H1 (cell line): Measurements from ENCODE around the gene SLC13A5. TPM values are rescaled to one million over a fixed set of nuclear protein-coding genes. Genes with fewer than 3 reads are reported as not detected.

Experiments
- CTCF ChIA-PET: fragments of 300-600 bp; sonication (Branson Sonifier 250); formaldehyde crosslinking; loops from one replicate; lab custom pipeline; 2021; ENCODE audit not compliant: partially characterized antibody; lab: Charles Lee
- POLR2A ChIA-PET: fragments of 300-600 bp; sonication (Branson Sonifier 250); formaldehyde crosslinking; loops from one replicate; lab custom pipeline; 2021; ENCODE audit warnings: inconsistent platforms; ENCODE audit not compliant: partially characterized antibody; lab: Charles Lee
- DNase-seq, 2 experiments: peaks; one replicate each; pipeline versions ENCODE4 v3.0.0 to v3.0.0-alpha.2; 2010 to 2022; ENCODE audit warnings: low spot score in 2 of 2, low read depth in 1 of 2, mixed read lengths in 1 of 2
- FAIRE-seq: peaks from 2 replicates; lab custom pipeline; 2011; peaks lifted over from hg19 to GRCh38; lab: Jason Lieb, UNC
- H2AFZ ChIP-seq: 2 replicates; pipeline ENCODE4 v1.8.1; 2012; ENCODE audit warnings: low read length, inconsistent platforms
- H2AK5ac ChIP-seq: 2 replicates; pipeline ENCODE4 v1.6.1; 2013; ENCODE audit warnings: low read depth, low read length
- H2BK120ac ChIP-seq: replicated peaks from 2 replicates; pipeline ENCODE3; 2013; ENCODE audit warnings: low read depth, low read length, inconsistent platforms
- H2BK12ac ChIP-seq: 2 replicates; pipeline ENCODE4 v1.6.1; 2013; ENCODE audit warnings: low read depth, low read length
- H2BK15ac ChIP-seq: 2 replicates; pipeline ENCODE4 v1.6.1; 2013; ENCODE audit warnings: low read length
- H2BK20ac ChIP-seq: 2 replicates; pipeline ENCODE4 v1.6.1; 2013; ENCODE audit warnings: low read length
- H2BK5ac ChIP-seq: 2 replicates; pipeline ENCODE4 v1.6.1; 2013; ENCODE audit warnings: low read depth, low read length
- H3K14ac ChIP-seq: 2 replicates; pipeline ENCODE4 v1.6.1; 2013; ENCODE audit warnings: inconsistent platforms; ENCODE audit not compliant: insufficient read length
- H3K18ac ChIP-seq: 2 replicates; pipeline ENCODE4 v1.6.1; 2013; ENCODE audit warnings: low read length; ENCODE audit errors: extremely low read depth
- H3K23ac ChIP-seq: 2 replicates; pipeline ENCODE4 v1.6.1; 2013; ENCODE audit warnings: inconsistent platforms; ENCODE audit not compliant: insufficient read length
- H3K23me2 ChIP-seq: 2 replicates; pipeline ENCODE4 v1.6.1; 2013; ENCODE audit warnings: low read depth, low read length
- H3K27ac ChIP-seq: 2 replicates; pipeline ENCODE4 v1.6.1; 2011; ENCODE audit warnings: low read depth, low read length, inconsistent platforms
- H3K27me3 ChIP-seq, 4 experiments: replicated peaks in 1 of 4; 1 replicate in 1 of 4; 2 replicates in 3 of 4; pipeline versions ENCODE4 v1.6.1 to v1.8.1; 2011 to 2013; ENCODE audit warnings: low read length in 3 of 4, mild to moderate bottlenecking in 3 of 4, inconsistent platforms in 2 of 4, mixed read lengths in 2 of 4, moderate library complexity in 1 of 4; ENCODE audit not compliant: control insufficient read depth in 3 of 4, insufficient read depth in 3 of 4; ENCODE audit errors: extremely low read depth in 1 of 4
- H3K36me3 ChIP-seq, 4 experiments: 2 replicates each; pipeline versions ENCODE4 v1.6.1 to v1.8.1; 2011 to 2013; ENCODE audit warnings: mild to moderate bottlenecking in 4 of 4, low read length in 3 of 4, moderate library complexity in 2 of 4, control low read depth in 1 of 4, inconsistent platforms in 1 of 4; ENCODE audit not compliant: insufficient read depth in 4 of 4, control insufficient read depth in 2 of 4
- H3K4ac ChIP-seq: replicated peaks from 2 replicates; pipeline ENCODE3; 2013; ENCODE audit warnings: low read length, low read depth, mixed read lengths, inconsistent platforms; ENCODE audit not compliant: insufficient read length
- H3K4me1 ChIP-seq, 4 experiments: replicated peaks in 1 of 4; 1 replicate in 1 of 4; 2 replicates in 3 of 4; pipeline versions ENCODE4 v1.6.1 to v1.8.1; 2011 to 2013; ENCODE audit warnings: low read length in 3 of 4, inconsistent platforms in 2 of 4, mixed read lengths in 1 of 4; ENCODE audit not compliant: insufficient read depth in 4 of 4, control insufficient read depth in 3 of 4
- H3K4me2 ChIP-seq, 2 experiments: 2 replicates each; pipeline versions ENCODE4 v1.6.1 to v1.8.1; 2011 to 2013; ENCODE audit warnings: low read depth in 2 of 2, low read length in 2 of 2, control low read depth in 1 of 2, inconsistent platforms in 1 of 2, mild to moderate bottlenecking in 1 of 2; ENCODE audit not compliant: insufficient read depth in 1 of 2
- H3K4me3 ChIP-seq, 4 experiments: fragments of 200-600, 300-600 bp in 1 of 4; sonication (generic), shearing (Covaris generic), sonication (Bioruptor Twin) in 1 of 4; 2 replicates each; pipeline versions ENCODE4 v1.5.1 to v1.8.1; 2011 to 2016; ENCODE audit warnings: low read length in 4 of 4, low read depth in 3 of 4, control low read depth in 2 of 4, inconsistent platforms in 2 of 4, mild to moderate bottlenecking in 2 of 4, mixed read lengths in 1 of 4, moderate library complexity in 1 of 4; ENCODE audit not compliant: insufficient read depth in 2 of 4; ENCODE audit errors: extremely low read depth in 1 of 4
- H3K56ac ChIP-seq: replicated peaks from 2 replicates; pipeline ENCODE3; 2013; ENCODE audit warnings: low read depth, mild to moderate bottlenecking, mixed read lengths, low read length, inconsistent platforms; ENCODE audit not compliant: insufficient read length
- H3K79me1 ChIP-seq: 2 replicates; pipeline ENCODE4 v1.6.1; 2013; ENCODE audit warnings: low read depth, low read length, control low read depth
- H3K79me2 ChIP-seq, 2 experiments: 2 replicates each; pipeline versions ENCODE4 v1.6.1 to v1.8.1; 2012 to 2013; ENCODE audit warnings: low read length in 2 of 2, mild to moderate bottlenecking in 2 of 2, inconsistent platforms in 1 of 2; ENCODE audit not compliant: insufficient read depth in 2 of 2, control insufficient read depth in 1 of 2
- H3K9ac ChIP-seq, 4 experiments: replicated peaks in 1 of 4; 1 replicate in 1 of 4; 2 replicates in 3 of 4; pipeline versions ENCODE4 v1.6.1 to v1.8.1; 2011 to 2013; ENCODE audit warnings: low read depth in 3 of 4, low read length in 3 of 4, control low read depth in 2 of 4, mild to moderate bottlenecking in 2 of 4, moderate library complexity in 2 of 4, inconsistent platforms in 1 of 4; ENCODE audit errors: extremely low read depth in 1 of 4
- H3K9me3 ChIP-seq, 2 experiments: 2 replicates each; pipeline versions ENCODE4 v1.6.1 to v1.8.1; 2012 to 2013; ENCODE audit warnings: mild to moderate bottlenecking in 2 of 2, moderate library complexity in 2 of 2, control low read depth in 1 of 2, inconsistent platforms in 1 of 2, low read depth in 1 of 2, low read length in 1 of 2, mixed read lengths in 1 of 2; ENCODE audit not compliant: insufficient read depth in 2 of 2
- H4K20me1 ChIP-seq, 2 experiments: replicated peaks in 1 of 2; 2 replicates each; pipeline versions ENCODE3 to v1.8.1; 2011 to 2013; ENCODE audit warnings: inconsistent platforms in 2 of 2, low read length in 2 of 2, mild to moderate bottlenecking in 1 of 2; ENCODE audit not compliant: insufficient read depth in 2 of 2, control insufficient read depth in 1 of 2
- H4K5ac ChIP-seq: 2 replicates; pipeline ENCODE4 v1.6.1; 2013; ENCODE audit warnings: low read length, low read depth, mixed read lengths, inconsistent platforms; ENCODE audit not compliant: insufficient read length
- H4K8ac ChIP-seq: 2 replicates; pipeline ENCODE4 v1.8.0; 2013; ENCODE audit warnings: mild to moderate bottlenecking, moderate library complexity, low read length, inconsistent platforms; ENCODE audit not compliant: insufficient read depth; ENCODE audit errors: extremely low read depth
- H4K91ac ChIP-seq: replicated peaks from 2 replicates; pipeline ENCODE3; 2013; ENCODE audit warnings: low read length, mixed read lengths, inconsistent platforms; ENCODE audit not compliant: insufficient read length
- BACH1 ChIP-seq: IDR thresholded peaks from 2 replicates; pipeline ENCODE4 v1.6.1; 2012; ENCODE audit warnings: low read length, improper control_type of control experiment
- HDAC6 ChIP-seq: IDR thresholded peaks from one replicate; pipeline ENCODE4 v1.7.1; 2012; ENCODE audit warnings: low read depth, mild to moderate bottlenecking, inconsistent platforms, low read length, moderate library complexity
- MAFK ChIP-seq: IDR thresholded peaks from 2 replicates; pipeline ENCODE4 v1.6.1; 2012; ENCODE audit warnings: low read depth, mild to moderate bottlenecking, improper control_type of control experiment, low read length
- MAX ChIP-seq: IDR thresholded peaks from 2 replicates; pipeline ENCODE4 v1.6.1; 2012; ENCODE audit warnings: inconsistent platforms
- PHF8 ChIP-seq: fragments of 200-600 bp; sonication (generic); conservative IDR thresholded peaks from 2 replicates; pipeline ENCODE4 v1.7.1; 2012; ENCODE audit warnings: low read depth, mild to moderate bottlenecking, inconsistent platforms, low read length, moderate library complexity
- RAD21 ChIP-seq, 2 experiments: IDR thresholded peaks in 1 of 2; conservative IDR thresholded peaks in 1 of 2; 2 replicates each; pipeline ENCODE4 v1.6.1; 2011; ENCODE audit warnings: low read depth in 2 of 2, low read length in 2 of 2, improper control_type of control experiment in 1 of 2, inconsistent platforms in 1 of 2, mild to moderate bottlenecking in 1 of 2, moderate library complexity in 1 of 2
- SP1 ChIP-seq: IDR thresholded peaks from 2 replicates; pipeline ENCODE4 v1.6.1; 2011; ENCODE audit warnings: low read depth, low read length
- SRF ChIP-seq: IDR thresholded peaks from 2 replicates; pipeline ENCODE4 v1.6.1; 2011; ENCODE audit warnings: mild to moderate bottlenecking, low read depth, low read length, moderate library complexity
- TCF12 ChIP-seq: IDR thresholded peaks from 2 replicates; pipeline ENCODE4 v1.6.1; 2011; ENCODE audit warnings: low read depth, mild to moderate bottlenecking, low read length
- TEAD4 ChIP-seq: IDR thresholded peaks from 2 replicates; pipeline ENCODE4 v1.6.1; 2012; ENCODE audit warnings: low read depth, low read length, inconsistent platforms, mixed read lengths
- WGBS, 2 experiments: shearing (Covaris generic) in 1 of 2; methylation state at CpG; one replicate each; pipeline versions ENCODE4 v1.1.6 to v1.1.7; 2013 to 2015; ENCODE audit warnings: low lambda C conversion rate in 2 of 2, mixed read lengths in 2 of 2, inconsistent platforms in 1 of 2, low coverage in 1 of 2, missing lambda C conversion rate in 1 of 2; ENCODE audit not compliant: insufficient replicate concordance in 2 of 2, insufficient coverage in 1 of 2, insufficient read length in 1 of 2; ENCODE audit errors: extremely low coverage in 1 of 2, missing lambda C conversion rate in 1 of 2; 5-methylcytosine and 5-hydroxymethylcytosine counted together
- polyA plus RNA-seq, 7 experiments: library from polyadenylated mRNA; depleted of rRNA in 3 of 7; stranded (reverse) in 5 of 7; unstranded in 2 of 7; fragments of >200 nt in 5 of 7; fragments of 200-250 nt in 2 of 7; gene quantifications; 1 replicate in 5 of 7; 2 replicates in 1 of 7; 4 replicates in 1 of 7; pipeline versions ENCODE4 v1.2.1 to v1.2.3, GENCODE V29; 2011 to 2013; ENCODE audit warnings: missing spikeins in 2 of 7, mixed read lengths in 2 of 7
- total RNA-seq: library from RNA; stranded (reverse); fragmentation: NEBNext Ultra II Directional; extraction: Animal tissue kit (Norgen Biotek cat#: 25700); gene quantifications from 2 replicates; pipeline ENCODE4 v1.2.1, GENCODE V29; 2021
- TF ChIP-seq, protein P1 (sequence below): IDR thresholded peaks from 2 replicates; pipeline ENCODE4 v1.6.1; 2011; ENCODE audit warnings: low read length, improper control_type of control experiment

Gene SLC13A5
- total and polyA plus RNA-seq, 2 of the 8 experiments (the other 6 are each of a cell fraction or from before 2014, with no cell fraction given): 2.1 to 2.6 TPM

GRCh38 chr17:6684881-6685767 is 28.0 kb downstream of the SLC13A5 start:
- Histone ChIP-seq H3K23me2 (no peaks in the 10 kb centered on the region), H3K9me3 (no peaks in the 10 kb centered on the region), H3K27ac (no peak overlapping the region), H2BK12ac (no peak overlapping the region), H3K9ac (no peak overlapping the region), H4K5ac (no peak overlapping the region), H3K4me3 (no peak overlapping the region), H3K14ac (no peak overlapping the region), H2BK20ac (no peak overlapping the region), H3K79me1 (no peaks in the 10 kb centered on the region), H3K18ac (no peak overlapping the region), H4K91ac (no peak overlapping the region), H3K79me2 (no peaks in the 10 kb centered on the region), H3K27me3 (no peaks in the 10 kb centered on the region; a peak in 1 of 7 replicates), H3K56ac (no peak overlapping the region), H3K4me2 (no peak overlapping the region), H2AFZ (no peak overlapping the region), H3K4me1 (no peaks in the 10 kb centered on the region; a peak in 1 of 7 replicates), H4K20me1 (no peaks in the 10 kb centered on the region), H2BK120ac (no peak overlapping the region), H3K4ac (no peak overlapping the region), H2BK15ac (no peak overlapping the region), H2BK5ac (no peak overlapping the region), H3K23ac (no peak overlapping the region), H2AK5ac (no peak overlapping the region), H3K36me3 (no peaks in the 10 kb centered on the region), H4K8ac (no peak overlapping the region; the same call in 1 of the 2 replicates)
- ChIA-PET CTCF (interaction anchor here (0.6 to 2.1 kb wide), 8 partner anchors 17 to 319 kb away, joined by 3 to 5 read pairs (median 4); partner anchors contain the start of gene SLC13A5), POLR2A (no interaction called here)
- no peak for FAIRE-seq
- DNase-seq: no peak
- no peak for TF ChIP-seq RAD21 (IDR thresholded peaks at IDR 0.05 in 1 of 2, conservative IDR thresholded peaks at IDR 0.05 in 1 of 2; ENCODE audit: low read depth in 2 of 2, low read length in 2 of 2)
- TF ChIP-seq TCF12: no peak
- no peak for TF ChIP-seq MAX
- no peak for TF ChIP-seq MAFK
- TF ChIP-seq HDAC6: no peak
- no peak for TF ChIP-seq TEAD4
- no peak for TF ChIP-seq SRF
- TF ChIP-seq SP1: no peak
- TF ChIP-seq PHF8: no peak
- TF ChIP-seq, protein P1, sequence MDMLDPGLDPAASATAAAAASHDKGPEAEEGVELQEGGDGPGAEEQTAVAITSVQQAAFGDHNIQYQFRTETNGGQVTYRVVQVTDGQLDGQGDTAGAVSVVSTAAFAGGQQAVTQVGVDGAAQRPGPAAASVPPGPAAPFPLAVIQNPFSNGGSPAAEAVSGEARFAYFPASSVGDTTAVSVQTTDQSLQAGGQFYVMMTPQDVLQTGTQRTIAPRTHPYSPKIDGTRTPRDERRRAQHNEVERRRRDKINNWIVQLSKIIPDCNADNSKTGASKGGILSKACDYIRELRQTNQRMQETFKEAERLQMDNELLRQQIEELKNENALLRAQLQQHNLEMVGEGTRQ: no peak
- no peak for TF ChIP-seq BACH1
- 84% methylated on average over 12 of the region's 14 CpGs; no CpG with 5 or more reads in 1 of the 2 experiments for WGBS, 2 experiments
